Erythroblast (primary cell): ENCODE results near the gene SLC35E3.

Experiments
- DNase-seq, 2 experiments: peaks; one replicate each; lab custom pipeline; 2025; lab: John Stamatoyannopoulos, UW
- GATA1 ChIP-seq: IDR thresholded peaks from 2 replicates; pipeline ENCODE4 v1.6.1; 2011; ENCODE audit warnings: low read depth, mild to moderate bottlenecking, control low read depth, low read length, moderate library complexity
- POLR2A ChIP-seq: IDR thresholded peaks from 2 replicates; pipeline ENCODE4 v1.6.1; 2011; ENCODE audit warnings: mild to moderate bottlenecking, low read length

SLC35E3 gene

GRCh38 chr12:68821357-68822188, 75.6 kb downstream of the SLC35E3 start:
- DNase-seq = no peak
- TF ChIP-seq POLR2A = no peak
- no peak for TF ChIP-seq GATA1

- TF ChIP-seq GATA1 (no peak), POLR2A (no peak)
- no peak for DNase-seq
Observed at GRCh38 chr12:68823696-68824095, 77.7 kb downstream of the SLC35E3 start.

DNA sequence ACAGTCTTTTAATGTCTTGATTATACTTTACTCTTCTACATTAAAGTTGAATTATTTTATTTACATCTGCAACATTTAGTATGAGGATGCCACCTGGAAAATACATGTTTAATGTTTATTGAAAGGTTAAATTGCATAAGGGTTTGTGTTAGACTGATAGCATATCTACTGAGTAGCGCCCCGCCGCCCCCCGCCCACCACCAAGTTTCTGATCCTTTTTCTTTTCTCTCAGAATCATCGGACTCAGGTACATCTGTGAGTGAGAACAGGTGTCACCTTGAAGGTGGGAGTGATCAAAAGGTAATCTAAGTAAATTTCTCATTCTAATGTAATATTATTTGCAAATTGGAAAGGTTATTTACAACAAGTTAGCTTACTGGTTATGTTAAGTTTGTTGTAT, 78.2 kb downstream of the SLC35E3 start:
- TF ChIP-seq GATA1 (no peak), POLR2A (no peak)
- DNase-seq = no peak

- no peak for DNase-seq
- TF ChIP-seq POLR2A (no peak), GATA1 (no peak)
Observed at GRCh38 chr12:68824597-68825250, 78.7 kb downstream of the SLC35E3 start.

DNA sequence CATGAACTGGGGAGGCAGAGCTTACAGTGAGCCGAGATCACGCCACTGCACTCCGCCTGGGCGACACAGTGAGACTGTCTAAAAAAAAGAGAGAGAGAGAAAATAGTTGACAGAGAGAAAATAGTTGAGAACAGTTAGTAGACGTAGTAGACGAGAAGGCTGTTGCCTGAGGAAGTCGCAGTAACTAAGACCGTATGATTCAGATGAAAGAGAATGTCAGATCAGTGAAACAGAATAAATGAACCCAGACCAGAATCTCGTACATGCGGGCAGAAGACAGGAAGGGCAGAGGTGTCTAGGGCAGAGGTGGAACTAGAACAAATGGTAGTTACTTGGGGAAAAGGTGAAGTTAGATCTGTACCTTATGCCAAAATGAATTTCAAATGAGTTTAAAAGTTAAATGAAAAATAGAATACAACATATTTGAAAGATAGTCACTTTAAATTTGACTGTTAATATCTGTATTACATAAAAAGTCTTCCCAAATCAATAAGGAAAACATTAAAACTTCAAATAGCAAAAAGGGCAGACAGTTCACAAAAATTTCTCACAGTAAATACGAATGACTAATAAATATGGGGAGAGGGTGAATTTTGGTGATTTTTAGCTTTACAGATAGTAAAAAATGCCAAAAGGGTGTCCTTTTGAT, 79.7 kb downstream of the SLC35E3 start:
- DNase-seq = no peak
- TF ChIP-seq POLR2A = no peak
- no peak for TF ChIP-seq GATA1

- no peak for DNase-seq
- TF ChIP-seq GATA1 = no peak
- no peak for TF ChIP-seq POLR2A
Observed at GRCh38 chr12:68827895-68828671, 82.1 kb downstream of the SLC35E3 start.

GRCh38 chr12:68828672-68829068, 82.7 kb downstream of the SLC35E3 start:
- TF ChIP-seq POLR2A (no peak), GATA1 (no peak)
- no peak for DNase-seq
